Liver (tissue), 3 donors: ENCODE data around the gene CEP128.

Experiments used
- EGR1 ChIP-seq, 2 donors: IDR thresholded peaks; 2 replicates each; pipeline ENCODE4 v1.6.1; 2016 to 2018; ENCODE audit warnings: antibody characterized with exemption in 2 of 2, low read depth in 2 of 2
- FOXA1 ChIP-seq: IDR thresholded peaks from 2 replicates; pipeline ENCODE4 v1.6.1; 2016; ENCODE audit warnings: antibody characterized with exemption
- GABPA ChIP-seq, 2 donors: IDR thresholded peaks in 1 of 2; conservative IDR thresholded peaks in 1 of 2; 2 replicates each; pipeline ENCODE4 v1.6.1; 2016; ENCODE audit warnings: antibody characterized with exemption in 2 of 2, mild to moderate bottlenecking in 1 of 2, moderate library complexity in 1 of 2
- HNF4A ChIP-seq, 2 donors: conservative IDR thresholded peaks; 2 replicates each; pipeline ENCODE4 v1.6.1; 2016; ENCODE audit warnings: antibody characterized with exemption in 2 of 2, mild to moderate bottlenecking in 2 of 2
- HNF4G ChIP-seq: IDR thresholded peaks from 2 replicates; pipeline ENCODE4 v1.6.1; 2016; ENCODE audit warnings: antibody characterized with exemption
- JUND ChIP-seq, 2 donors: IDR thresholded peaks; 2 replicates each; pipeline ENCODE4 v1.6.1; 2016; ENCODE audit warnings: antibody characterized with exemption in 2 of 2
- RAD21 ChIP-seq, 2 donors: IDR thresholded peaks; 2 replicates each; pipeline ENCODE4 v1.6.1; 2016; ENCODE audit warnings: antibody characterized with exemption in 2 of 2, mild to moderate bottlenecking in 2 of 2
- RXRA ChIP-seq, 2 donors: IDR thresholded peaks; 2 replicates each; pipeline ENCODE4 v1.6.1; 2017 to 2018; ENCODE audit warnings: antibody characterized with exemption in 2 of 2, mild to moderate bottlenecking in 1 of 2
- TAF1 ChIP-seq: conservative IDR thresholded peaks from 2 replicates; pipeline ENCODE4 v1.6.1; 2016; ENCODE audit warnings: antibody characterized with exemption, mild to moderate bottlenecking
- YY1 ChIP-seq: IDR thresholded peaks from 2 replicates; pipeline ENCODE4 v1.6.1; 2016; ENCODE audit warnings: antibody characterized with exemption, mild to moderate bottlenecking
- TF ChIP-seq, protein P1 (sequence below): fragments of 150-350 bp; IDR thresholded peaks from 2 replicates; pipeline ENCODE4 v1.5.1; 2017; ENCODE audit warnings: improper control_type of control experiment, low read depth, low read length; ENCODE audit not compliant: missing input control
- TF ChIP-seq, protein P2 (sequence below): IDR thresholded peaks from 2 replicates; pipeline ENCODE4 v1.6.1; 2016; ENCODE audit warnings: antibody characterized with exemption
- TF ChIP-seq, protein P3 (sequence below): IDR thresholded peaks from 2 replicates; pipeline ENCODE4 v1.6.1; 2016; ENCODE audit warnings: antibody characterized with exemption
- TF ChIP-seq, protein P4 (sequence below): IDR thresholded peaks from 2 replicates; pipeline ENCODE4 v1.6.1; 2016; ENCODE audit warnings: antibody characterized with exemption, mild to moderate bottlenecking
- donor health status: healthy.
- donor health status: healthy.

DNA sequence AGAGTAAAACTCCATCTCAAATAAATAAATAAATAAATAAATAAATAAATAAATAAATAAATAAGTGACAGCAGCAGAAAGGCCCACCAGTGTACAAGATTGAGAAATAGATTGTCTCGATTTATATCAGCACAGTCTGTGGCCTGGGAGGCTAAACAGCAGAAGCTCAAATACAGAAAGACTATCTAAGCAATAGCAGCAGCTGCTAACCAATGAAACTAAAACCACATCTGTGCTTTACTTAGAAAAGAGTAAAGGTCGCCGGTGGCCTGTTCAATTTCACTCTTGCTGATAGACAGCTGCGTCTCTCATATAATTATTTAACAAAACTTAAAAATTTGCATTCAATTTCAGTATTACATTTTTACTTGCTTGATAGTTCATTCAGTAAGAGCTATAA, 325.7 kb downstream of the CEP128 start:
- TF ChIP-seq, protein P1, sequence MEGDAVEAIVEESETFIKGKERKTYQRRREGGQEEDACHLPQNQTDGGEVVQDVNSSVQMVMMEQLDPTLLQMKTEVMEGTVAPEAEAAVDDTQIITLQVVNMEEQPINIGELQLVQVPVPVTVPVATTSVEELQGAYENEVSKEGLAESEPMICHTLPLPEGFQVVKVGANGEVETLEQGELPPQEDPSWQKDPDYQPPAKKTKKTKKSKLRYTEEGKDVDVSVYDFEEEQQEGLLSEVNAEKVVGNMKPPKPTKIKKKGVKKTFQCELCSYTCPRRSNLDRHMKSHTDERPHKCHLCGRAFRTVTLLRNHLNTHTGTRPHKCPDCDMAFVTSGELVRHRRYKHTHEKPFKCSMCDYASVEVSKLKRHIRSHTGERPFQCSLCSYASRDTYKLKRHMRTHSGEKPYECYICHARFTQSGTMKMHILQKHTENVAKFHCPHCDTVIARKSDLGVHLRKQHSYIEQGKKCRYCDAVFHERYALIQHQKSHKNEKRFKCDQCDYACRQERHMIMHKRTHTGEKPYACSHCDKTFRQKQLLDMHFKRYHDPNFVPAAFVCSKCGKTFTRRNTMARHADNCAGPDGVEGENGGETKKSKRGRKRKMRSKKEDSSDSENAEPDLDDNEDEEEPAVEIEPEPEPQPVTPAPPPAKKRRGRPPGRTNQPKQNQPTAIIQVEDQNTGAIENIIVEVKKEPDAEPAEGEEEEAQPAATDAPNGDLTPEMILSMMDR = no peak
- TF ChIP-seq TAF1 (no peak), RXRA (IDR thresholded peaks at IDR 0.05) (no peak), FOXA1 (no peak), RAD21 (IDR thresholded peaks at IDR 0.05) (no peak), EGR1 (IDR thresholded peaks at IDR 0.05; ENCODE audit: low read depth in 2 of 2) (no peak), GABPA (IDR thresholded peaks at IDR 0.05 in 1 of 2, conservative IDR thresholded peaks at IDR 0.05 in 1 of 2) (no peak), JUND (IDR thresholded peaks at IDR 0.05) (no peak), HNF4A (conservative IDR thresholded peaks at IDR 0.05) (no peak), YY1 (no peak), HNF4G (no peak)
- TF ChIP-seq, protein P2, sequence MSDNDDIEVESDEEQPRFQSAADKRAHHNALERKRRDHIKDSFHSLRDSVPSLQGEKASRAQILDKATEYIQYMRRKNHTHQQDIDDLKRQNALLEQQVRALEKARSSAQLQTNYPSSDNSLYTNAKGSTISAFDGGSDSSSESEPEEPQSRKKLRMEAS = no peak
- TF ChIP-seq, protein P3, sequence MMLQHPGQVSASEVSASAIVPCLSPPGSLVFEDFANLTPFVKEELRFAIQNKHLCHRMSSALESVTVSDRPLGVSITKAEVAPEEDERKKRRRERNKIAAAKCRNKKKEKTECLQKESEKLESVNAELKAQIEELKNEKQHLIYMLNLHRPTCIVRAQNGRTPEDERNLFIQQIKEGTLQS = no peak
- TF ChIP-seq, protein P4, sequence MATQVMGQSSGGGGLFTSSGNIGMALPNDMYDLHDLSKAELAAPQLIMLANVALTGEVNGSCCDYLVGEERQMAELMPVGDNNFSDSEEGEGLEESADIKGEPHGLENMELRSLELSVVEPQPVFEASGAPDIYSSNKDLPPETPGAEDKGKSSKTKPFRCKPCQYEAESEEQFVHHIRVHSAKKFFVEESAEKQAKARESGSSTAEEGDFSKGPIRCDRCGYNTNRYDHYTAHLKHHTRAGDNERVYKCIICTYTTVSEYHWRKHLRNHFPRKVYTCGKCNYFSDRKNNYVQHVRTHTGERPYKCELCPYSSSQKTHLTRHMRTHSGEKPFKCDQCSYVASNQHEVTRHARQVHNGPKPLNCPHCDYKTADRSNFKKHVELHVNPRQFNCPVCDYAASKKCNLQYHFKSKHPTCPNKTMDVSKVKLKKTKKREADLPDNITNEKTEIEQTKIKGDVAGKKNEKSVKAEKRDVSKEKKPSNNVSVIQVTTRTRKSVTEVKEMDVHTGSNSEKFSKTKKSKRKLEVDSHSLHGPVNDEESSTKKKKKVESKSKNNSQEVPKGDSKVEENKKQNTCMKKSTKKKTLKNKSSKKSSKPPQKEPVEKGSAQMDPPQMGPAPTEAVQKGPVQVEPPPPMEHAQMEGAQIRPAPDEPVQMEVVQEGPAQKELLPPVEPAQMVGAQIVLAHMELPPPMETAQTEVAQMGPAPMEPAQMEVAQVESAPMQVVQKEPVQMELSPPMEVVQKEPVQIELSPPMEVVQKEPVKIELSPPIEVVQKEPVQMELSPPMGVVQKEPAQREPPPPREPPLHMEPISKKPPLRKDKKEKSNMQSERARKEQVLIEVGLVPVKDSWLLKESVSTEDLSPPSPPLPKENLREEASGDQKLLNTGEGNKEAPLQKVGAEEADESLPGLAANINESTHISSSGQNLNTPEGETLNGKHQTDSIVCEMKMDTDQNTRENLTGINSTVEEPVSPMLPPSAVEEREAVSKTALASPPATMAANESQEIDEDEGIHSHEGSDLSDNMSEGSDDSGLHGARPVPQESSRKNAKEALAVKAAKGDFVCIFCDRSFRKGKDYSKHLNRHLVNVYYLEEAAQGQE = no peak
